Dermis microvascular lymphatic vessel endothelial cell (primary cell): ENCODE measurements around the gene C7. TPM values are rescaled to one million over a fixed set of nuclear protein-coding genes. Genes with fewer than 3 reads are reported as not detected.
"Not testable (repeated sequence)": the region's sequence is repeated elsewhere in the genome, so short reads cannot be mapped to it uniquely, and the experiment has no call there.

ENCODE experiments used
- DNase-seq, 2 donors: peaks; one replicate each; pipeline versions ENCODE4 v3.0.0 to v3.0.0-alpha.2; 2010; ENCODE audit warnings: low read depth in 2 of 2
- total RNA-seq: library from RNA; depleted of rRNA; stranded (reverse); fragments of >200 nt; gene quantifications from 2 replicates; pipeline ENCODE4 v1.2.1, GENCODE V29; 2014

C7 gene
- total RNA-seq = under 0.01 and 0.51 TPM in 2 replicates

- no peak for DNase-seq
Observed at GRCh38 chr5:40909264-40909663, at the start of gene C7. C7 (plus strand) TSS chr5:40909497; CDS start chr5:40909611, 114 bp downstream.

- DNase-seq = no peak
Observed at GRCh38 chr5:40860711-40861110, 48.6 kb upstream of the C7 start.

GRCh38 chr5:40865004-40865403 is 44.3 kb upstream of the C7 start:
- not testable (repeated sequence) for DNase-seq

- DNase-seq = no peak
Observed at GRCh38 chr5:40866844-40867243, 42.5 kb upstream of the C7 start.

GRCh38 chr5:40869384-40869783 is 39.9 kb upstream of the C7 start:
- DNase-seq = no peak

- DNase-seq = no peak
Observed at GRCh38 chr5:40871177-40871576, 38.1 kb upstream of the C7 start.

GRCh38 chr5:40872253-40872652 is 37.0 kb upstream of the C7 start:
- DNase-seq = not testable (repeated sequence)

- no peak for DNase-seq
Observed at GRCh38 chr5:40873286-40873880, 35.9 kb upstream of the C7 start.

- DNase-seq = no peak
Observed at GRCh38 chr5:40875958-40876357, 33.3 kb upstream of the C7 start.

GRCh38 chr5:40877371-40877988 is 31.8 kb upstream of the C7 start:
- no peak for DNase-seq

GRCh38 chr5:40879163-40879942 is 29.9 kb upstream of the C7 start:
- DNase-seq = peak; percentile 9 to 31

- DNase-seq = no peak
Observed at GRCh38 chr5:40882291-40882690, 27.0 kb upstream of the C7 start.

GRCh38 chr5:40883051-40883450 is 26.2 kb upstream of the C7 start:
- not testable (repeated sequence) for DNase-seq

GRCh38 chr5:40895440-40896425 is 13.6 kb upstream of the C7 start:
- DNase-seq = not testable (repeated sequence)

GRCh38 chr5:40904205-40904993 is 4.9 kb upstream of the C7 start:
- peak; percentile 63 for DNase-seq

GRCh38 chr5:40904994-40905306 is 4.3 kb upstream of the C7 start:
- DNase-seq = no peak

- DNase-seq = no peak
Observed at GRCh38 chr5:40906351-40906751, 2.9 kb upstream of the C7 start.

- DNase-seq = no peak
Observed at GRCh38 chr5:40909723-40910122, 426 bp downstream of the C7 start.

- no peak for DNase-seq
Observed at GRCh38 chr5:40911266-40911665, 2.0 kb downstream of the C7 start.

- no peak for DNase-seq
Observed at GRCh38 chr5:40914835-40915234, 5.5 kb downstream of the C7 start.
